NCI-H69 (cell line): ENCODE data around the gene BACH2.

Source experiments
- DNase-seq: peaks from one replicate; lab custom pipeline; 2025; lab: John Stamatoyannopoulos, UW

Gene BACH2

GRCh38 chr6:90028066-90028778 lies 268.4 kb downstream of the BACH2 start:
- no peak for DNase-seq

DNA sequence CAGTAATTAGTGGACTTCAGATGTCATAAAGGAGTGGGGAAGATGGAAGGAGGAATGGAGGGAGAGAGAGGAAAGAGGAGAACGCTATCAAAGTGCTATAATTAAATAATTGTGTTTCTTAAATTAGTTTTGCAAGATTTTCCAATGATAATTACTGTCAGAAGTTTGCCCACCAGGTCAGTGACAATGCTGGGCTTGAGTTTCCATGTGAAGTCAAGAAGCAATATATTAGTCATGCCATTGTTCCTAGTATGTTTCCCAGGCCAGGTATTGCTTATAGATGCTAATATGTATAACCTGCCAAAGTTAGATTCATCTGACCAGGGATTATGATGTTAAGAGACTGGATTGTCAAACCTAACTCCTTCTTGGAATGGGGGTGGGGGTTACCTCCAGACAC lies 270.4 kb downstream of the BACH2 start:
- DNase-seq = no peak

DNA sequence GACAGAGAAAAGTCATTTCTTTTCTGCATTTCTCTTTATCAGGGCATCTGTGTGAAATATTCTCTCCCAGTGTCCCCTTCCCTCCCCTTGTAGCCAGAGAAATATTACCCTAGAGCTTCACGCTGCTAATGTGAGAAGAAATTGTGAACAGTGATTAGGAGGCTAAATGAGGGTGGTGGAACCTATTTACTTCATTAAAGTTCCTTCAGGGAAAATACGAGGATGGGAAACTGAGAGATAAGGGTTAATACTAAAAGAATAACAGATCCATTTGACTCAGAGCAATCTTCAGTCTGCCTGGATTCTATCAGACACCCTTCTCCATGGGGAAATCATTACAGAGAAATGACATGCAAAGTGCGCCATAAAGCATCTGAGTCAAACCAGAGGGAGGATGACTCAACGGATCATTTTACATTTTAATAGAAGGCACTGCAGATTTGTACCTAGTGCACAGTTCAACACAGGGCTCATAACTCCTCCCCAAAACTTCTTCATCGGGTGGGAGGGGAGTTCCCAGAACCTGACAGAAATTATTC lies 271.1 kb downstream of the BACH2 start:
- DNase-seq = peak; percentile 34

GRCh38 chr6:90024633-90025032 lies 272.0 kb downstream of the BACH2 start:
- DNase-seq = no peak

DNA sequence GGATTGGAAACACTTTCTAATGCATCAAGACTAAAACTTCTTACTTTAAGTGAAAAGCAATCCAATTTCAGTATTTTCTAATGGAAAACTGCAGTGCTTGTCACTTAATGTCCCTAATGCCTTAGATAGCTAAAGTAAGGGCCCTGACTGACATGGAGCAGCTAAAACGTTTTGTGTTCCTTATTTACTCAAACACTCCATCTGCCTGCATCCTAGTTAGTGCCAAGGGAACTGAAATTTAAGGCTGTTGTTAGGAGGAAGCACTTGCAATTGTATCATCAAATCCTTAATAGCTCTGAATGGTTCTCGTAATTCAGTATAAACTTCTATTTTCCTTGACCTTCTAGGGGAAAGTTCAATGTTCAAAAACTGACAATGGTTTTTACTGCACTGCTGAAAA lies 274.9 kb downstream of the BACH2 start:
- peak; percentile 5 for DNase-seq

DNA sequence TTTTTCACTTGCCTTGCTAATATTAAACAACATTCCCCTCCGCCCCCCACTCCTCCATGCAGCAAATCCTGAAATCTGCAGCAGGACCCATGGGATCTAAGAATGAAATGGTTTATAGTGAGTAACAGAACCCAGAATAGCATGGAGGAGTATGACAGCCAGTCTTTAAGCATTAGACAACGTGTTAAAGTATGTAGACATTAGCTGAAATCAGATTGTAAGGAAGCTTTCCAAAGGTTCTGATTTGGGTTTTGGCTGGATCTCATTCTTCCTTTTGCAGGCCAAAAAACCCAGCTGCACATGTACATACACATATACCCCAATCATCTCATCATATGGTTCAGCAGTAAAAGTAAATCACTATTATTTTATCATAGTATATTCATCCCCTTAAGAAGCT lies 275.9 kb downstream of the BACH2 start:
- DNase-seq = no peak

- DNase-seq = no peak
These were observed 277.4 kb downstream of the BACH2 start for GRCh38 chr6:90019216-90019615.

GRCh38 chr6:90015883-90016282 lies 280.8 kb downstream of the BACH2 start:
- DNase-seq = no peak

- DNase-seq = no peak
These were observed 287.6 kb downstream of the BACH2 start for GRCh38 chr6:90008908-90009501.

GRCh38 chr6:90008189-90008907 lies 288.3 kb downstream of the BACH2 start:
- no peak for DNase-seq

DNA sequence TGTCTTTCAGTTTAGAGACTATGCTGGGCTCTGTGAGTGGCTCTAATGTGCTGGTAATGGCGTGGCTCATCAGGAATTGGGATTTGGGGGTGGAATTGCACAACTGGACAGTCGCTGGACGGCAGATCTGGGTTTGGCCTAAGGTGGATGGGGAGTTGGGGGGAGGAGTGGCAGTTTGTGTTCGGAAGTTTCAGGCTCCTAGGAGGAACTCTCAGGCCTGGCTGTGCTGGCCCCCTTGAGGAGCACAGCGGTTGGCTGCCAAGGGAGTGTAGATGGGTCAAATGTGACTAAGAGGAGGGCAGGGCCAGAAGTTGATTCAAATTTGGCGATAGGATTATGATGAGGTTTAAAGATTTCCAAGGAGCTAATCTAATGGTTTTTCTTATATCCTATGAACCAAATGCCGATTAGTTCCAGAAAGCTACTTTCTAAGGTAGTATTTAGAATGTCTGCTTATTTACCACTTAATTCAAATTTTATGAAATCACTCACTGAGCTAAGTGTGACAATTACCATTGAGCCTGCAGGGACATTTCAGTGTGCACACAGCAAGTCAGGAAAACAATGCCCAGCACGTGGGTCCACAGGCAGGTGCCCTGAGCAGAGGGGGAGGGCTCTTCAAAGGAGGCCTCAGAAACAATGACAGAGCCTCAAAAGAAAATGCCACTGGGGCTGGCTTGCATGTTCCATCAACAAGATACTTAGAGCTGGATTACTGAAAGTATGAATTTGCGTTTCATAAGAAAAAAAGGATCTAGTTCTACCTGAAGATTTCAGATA lies 291.4 kb downstream of the BACH2 start:
- DNase-seq = peak; percentile 32

GRCh38 chr6:90004511-90004910 lies 292.1 kb downstream of the BACH2 start:
- no peak for DNase-seq

- no peak for DNase-seq
These were observed 292.7 kb downstream of the BACH2 start for GRCh38 chr6:90003941-90004340.

- no peak for DNase-seq
These were observed 293.4 kb downstream of the BACH2 start for GRCh38 chr6:90003069-90003795.

DNA sequence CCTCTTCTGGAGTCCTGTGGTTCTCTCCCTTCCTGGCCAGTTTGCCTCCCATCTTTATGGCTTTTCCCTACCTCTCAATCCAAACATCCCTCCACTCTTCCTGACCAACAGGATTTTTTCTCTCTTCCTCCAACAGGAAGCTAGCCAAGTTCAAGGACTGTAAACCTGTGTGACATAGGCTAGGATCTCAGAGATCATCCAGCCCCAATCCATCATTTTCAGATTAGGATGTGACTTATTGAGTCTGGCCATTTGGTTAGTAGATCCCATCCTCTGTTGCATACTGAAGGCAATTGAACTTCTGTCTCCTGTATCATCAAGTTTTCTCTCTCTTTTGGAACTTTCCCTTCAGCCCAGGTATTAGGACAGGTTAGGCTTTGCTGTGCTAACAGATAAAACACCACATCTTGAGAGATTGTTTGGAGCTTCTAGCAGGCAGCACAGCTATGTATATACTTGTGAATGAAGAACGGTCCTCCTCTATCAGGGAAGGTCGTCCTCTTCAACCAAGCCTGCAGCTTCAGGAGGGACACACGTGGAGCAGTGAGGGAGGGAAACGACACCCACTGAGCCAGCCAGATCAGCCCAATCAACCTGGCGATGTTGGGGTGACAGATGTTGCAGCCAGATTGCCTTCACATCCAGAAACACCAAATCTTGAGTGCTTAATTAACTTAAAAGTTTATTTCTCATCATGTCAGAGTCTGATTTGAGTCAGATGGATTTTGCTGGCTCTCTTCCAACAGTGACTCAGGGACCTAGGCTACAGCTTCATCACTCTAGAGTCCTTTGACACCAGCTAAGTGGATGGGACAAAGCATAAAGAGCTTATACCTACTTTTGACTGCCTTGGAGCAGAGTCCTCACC lies 295.5 kb downstream of the BACH2 start:
- peak; percentile 60 for DNase-seq

DNA sequence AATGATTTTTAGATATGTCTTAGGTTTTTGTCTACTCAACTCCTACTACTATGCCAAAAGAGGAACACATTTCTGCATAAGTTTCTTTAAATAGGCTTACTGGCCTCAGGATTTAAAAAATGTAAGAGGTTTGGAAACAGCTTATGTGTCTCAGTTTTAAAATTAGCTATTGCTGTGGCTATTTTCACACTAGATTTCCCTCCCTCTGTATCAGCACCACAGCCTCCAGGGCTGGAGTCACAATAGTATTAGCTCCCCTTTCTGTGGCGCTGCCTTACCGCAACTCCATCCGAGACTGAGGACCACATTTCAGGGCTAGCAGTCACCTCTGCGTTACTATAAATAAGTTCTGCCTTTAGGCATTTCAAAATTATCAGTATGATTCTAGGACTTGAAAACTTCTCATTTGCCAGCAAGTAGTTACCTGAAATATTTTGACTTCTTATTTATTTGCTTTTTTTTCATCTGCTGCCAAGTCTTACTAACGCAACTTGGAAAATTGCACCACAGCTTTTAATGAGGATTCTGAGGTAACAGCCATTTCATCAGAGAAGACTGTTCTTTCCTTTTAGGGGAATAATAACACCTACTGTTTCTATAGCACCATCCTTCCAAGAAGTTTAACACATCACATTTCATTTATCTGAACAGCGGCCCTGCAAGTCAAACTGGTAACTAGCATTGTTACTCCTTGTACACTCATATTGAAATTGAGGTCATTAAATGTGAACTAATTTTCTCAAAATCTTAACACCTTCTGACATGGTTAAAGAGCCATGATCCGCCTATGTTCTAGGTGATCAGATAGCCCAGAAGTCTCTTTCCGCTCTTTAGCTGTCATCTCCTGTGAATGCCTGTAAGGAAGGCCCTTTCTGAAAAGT lies 296.5 kb downstream of the BACH2 start:
- no peak for DNase-seq

- DNase-seq = peak; percentile 93
These were observed 297.5 kb downstream of the BACH2 start for GRCh38 chr6:89999154-89999553.

DNA sequence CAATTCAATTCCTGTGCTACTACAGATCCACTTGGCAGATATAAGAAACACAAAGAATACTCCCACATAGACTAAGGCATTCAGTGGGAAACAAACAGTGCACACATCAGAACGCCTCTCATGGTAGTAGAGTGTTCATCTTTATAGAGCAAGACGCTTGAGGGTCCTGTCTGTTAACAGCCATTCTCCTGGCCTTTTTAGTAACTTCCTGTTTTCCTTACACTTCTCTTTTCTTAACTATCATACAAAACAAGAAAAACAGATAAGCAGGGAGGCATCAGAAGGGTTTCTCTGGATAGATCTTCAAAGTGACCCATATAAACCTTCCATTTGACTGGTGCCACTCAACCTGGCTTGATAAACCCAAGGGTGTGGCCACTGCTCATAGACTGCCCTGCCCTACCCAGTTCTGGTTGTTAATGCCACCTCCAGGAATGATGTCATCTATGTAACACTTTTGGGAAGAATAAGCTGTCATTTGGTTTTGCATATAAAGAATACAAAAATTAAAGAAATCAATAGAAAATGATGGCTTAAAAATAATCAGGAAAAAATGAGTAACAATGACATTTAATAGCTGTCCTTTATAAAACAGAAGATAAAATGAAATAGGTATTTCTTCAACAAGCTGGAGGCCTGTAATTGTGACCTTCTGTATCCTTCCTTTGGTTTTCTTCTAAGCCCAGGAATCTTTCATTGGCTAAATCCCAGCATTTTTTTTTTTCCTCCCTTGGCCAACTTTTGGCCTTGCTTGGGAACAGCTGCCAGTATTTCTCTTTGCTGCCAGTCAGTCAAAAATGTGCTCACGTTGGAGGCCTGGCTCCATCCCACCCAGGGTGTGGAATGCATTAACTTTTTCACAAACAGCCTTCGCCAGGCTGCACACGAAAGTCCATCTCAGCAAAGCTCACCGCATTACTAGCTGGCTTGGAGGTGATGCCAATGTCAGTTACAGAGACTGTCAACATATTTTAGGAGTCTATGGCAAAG lies 298.9 kb downstream of the BACH2 start:
- no peak for DNase-seq
